Large intestine (tissue), 3 donors: Measurements from ENCODE around the gene SETBP1. TPM values are rescaled to one million over a fixed set of nuclear protein-coding genes. Genes with fewer than 3 reads are reported as not detected.

Experiments used
- DNase-seq, 2 donors: peaks; one replicate each; pipeline versions ENCODE4 v3.0.0 to v3.0.0-alpha.2; 2013
- H3K27ac ChIP-seq: one replicate; pipeline ENCODE4 v1.5.1; 2013; ENCODE audit warnings: low read length
- H3K27me3 ChIP-seq: 2 replicates; pipeline ENCODE4 v1.6.1; 2013; ENCODE audit warnings: low read length; ENCODE audit not compliant: control insufficient read depth, insufficient read depth
- H3K36me3 ChIP-seq: 2 replicates; pipeline ENCODE4 v1.6.1; 2013; ENCODE audit warnings: low read length; ENCODE audit not compliant: control insufficient read depth, insufficient read depth
- H3K4me1 ChIP-seq: one replicate; pipeline ENCODE4 v1.6.1; 2013; ENCODE audit warnings: low read length; ENCODE audit not compliant: control insufficient read depth, insufficient read depth
- H3K4me3 ChIP-seq: one replicate; pipeline ENCODE4 v1.5.1; 2013; ENCODE audit warnings: low read length
- H3K9me3 ChIP-seq: one replicate; pipeline ENCODE4 v1.6.1; 2013; ENCODE audit warnings: mild to moderate bottlenecking, low read depth, low read length, moderate library complexity; ENCODE audit not compliant: control insufficient read depth
- WGBS: methylation state at CpG from one replicate; pipeline ENCODE4 v1.1.5; 2013; ENCODE audit warnings: low lambda C conversion rate; ENCODE audit not compliant: insufficient coverage; 5-methylcytosine and 5-hydroxymethylcytosine counted together
- polyA plus RNA-seq: library from polyadenylated mRNA; unstranded; fragments of 120-200 nt; gene quantifications from one replicate; pipeline ENCODE4 v1.2.1, GENCODE V29; 2013

The SETBP1 gene
- polyA plus RNA-seq, 1 donor, result 6.7 TPM

DNA sequence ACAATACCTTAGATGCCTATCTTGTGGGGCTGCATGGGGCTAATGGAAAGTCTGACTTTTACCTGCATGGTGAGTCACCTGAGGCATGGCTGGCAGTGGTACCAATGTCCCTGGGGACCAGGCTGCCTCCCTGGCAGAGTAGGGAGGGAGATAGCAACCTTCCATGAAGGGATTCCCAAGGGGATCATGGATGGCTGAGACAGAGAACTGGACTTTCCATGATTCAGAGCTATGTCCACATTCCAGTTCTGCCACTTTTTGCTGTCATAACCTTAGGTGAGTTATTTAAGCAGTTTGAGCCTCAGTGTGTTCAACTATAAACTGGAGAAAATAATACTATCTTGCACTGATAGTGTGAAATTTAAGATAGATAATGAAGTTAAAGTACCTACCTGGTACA, 178.6 kb downstream of the SETBP1 start:
- H3K4me1 ChIP-seq, result no peaks in the 10 kb centered on the region
- H3K4me3 ChIP-seq, result no peak overlapping the region
- no peak overlapping the region for H3K27ac ChIP-seq
- no peak for DNase-seq
- no peaks in the 10 kb centered on the region for H3K36me3 ChIP-seq
- no peaks in the 10 kb centered on the region for H3K27me3 ChIP-seq
- no peaks in the 10 kb centered on the region for H3K9me3 ChIP-seq

DNA sequence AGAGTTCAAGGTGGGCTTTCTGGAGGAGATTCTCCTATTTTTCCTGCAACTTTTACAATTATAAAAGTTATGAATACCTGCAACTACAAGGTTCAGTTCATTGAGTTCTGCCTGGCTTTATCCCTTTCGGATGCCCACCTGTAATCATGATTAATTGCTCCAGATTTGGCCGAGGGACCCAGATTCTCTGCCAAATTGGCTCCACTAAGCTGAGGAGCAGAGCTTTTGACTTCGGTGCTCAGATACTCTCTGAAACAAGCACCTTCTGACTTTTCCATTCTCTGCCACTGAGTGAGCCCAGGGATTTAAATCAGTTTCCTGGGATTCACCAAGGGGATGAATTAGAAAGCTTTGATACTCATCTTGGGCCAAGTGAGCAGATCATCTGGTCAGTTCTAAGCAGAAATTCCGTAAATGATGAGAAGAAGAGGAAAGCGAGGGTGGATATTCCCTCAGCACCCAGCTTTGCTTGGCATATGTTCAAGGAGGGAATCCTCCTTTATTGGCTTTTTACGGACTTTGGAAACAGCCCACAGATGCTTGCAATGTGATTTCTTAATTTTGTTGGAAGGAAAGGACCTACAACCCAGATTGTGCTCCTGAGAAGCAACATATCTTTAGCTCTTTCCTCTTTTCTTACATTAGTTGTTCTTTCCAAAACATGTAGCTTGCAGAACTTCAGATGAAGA, 179.2 kb downstream of the SETBP1 start:
- WGBS, result 60% methylated on average over 1 of the region's 6 CpGs
- Histone ChIP-seq H3K4me3 (no peak overlapping the region), H3K27ac (no peak overlapping the region), H3K9me3 (no peaks in the 10 kb centered on the region), H3K4me1 (no peaks in the 10 kb centered on the region), H3K36me3 (no peaks in the 10 kb centered on the region), H3K27me3 (no peaks in the 10 kb centered on the region)
- no peak for DNase-seq

DNA sequence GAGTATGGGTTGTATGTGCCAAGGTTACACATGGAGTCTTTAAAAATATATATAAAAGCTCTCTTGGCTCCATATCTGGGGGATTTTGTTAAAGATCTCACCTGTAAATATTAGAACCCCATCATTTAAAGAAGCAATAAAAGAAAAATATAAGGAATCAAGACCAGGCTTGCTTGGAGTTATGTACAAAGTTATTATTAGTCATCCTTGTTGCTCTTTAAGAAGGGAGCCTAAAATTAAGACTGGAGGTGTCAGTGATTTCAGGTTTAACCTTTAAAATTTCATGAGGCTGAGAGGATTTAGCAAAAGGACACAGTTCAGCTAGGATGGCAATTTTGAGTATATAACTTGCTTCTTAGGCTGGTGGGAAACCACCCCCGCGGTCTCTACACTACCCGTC, 181.4 kb downstream of the SETBP1 start:
- Histone ChIP-seq H3K4me3 (no peak overlapping the region), H3K27ac (no peak overlapping the region), H3K4me1 (no peaks in the 10 kb centered on the region), H3K27me3 (no peaks in the 10 kb centered on the region), H3K36me3 (no peaks in the 10 kb centered on the region), H3K9me3 (no peaks in the 10 kb centered on the region)
- no peak for DNase-seq
- no CpG with 5 or more reads among the region's 3 CpGs for WGBS

DNA sequence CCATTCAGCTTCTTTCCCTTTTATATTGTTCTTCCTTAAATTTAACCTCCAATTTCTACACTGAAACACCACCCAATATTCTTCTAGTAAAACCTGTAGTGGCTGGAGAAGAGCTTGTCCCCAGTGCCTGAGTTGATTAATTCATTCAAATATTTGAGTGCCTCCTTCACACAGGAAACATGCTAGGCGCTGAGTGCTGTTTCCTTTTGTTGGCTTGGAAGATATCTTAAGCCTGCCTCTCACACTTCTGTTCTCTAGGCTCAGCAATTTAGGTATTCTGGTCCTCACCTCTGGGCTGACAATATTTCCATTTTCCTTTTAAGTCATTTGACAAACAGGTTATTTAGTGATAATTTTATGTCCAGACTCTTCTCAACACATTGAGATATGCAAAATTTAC, 185.4 kb downstream of the SETBP1 start:
- no peak overlapping the region for H3K4me3 ChIP-seq
- H3K27ac ChIP-seq, result no peak overlapping the region
- no peaks in the 10 kb centered on the region for H3K4me1 ChIP-seq
- no peak for DNase-seq
- no peaks in the 10 kb centered on the region for H3K27me3 ChIP-seq
- H3K9me3 ChIP-seq, result no peaks in the 10 kb centered on the region
- peaks cover 4% of the 10 kb centered on the region for H3K36me3 ChIP-seq
- WGBS, result 86% methylated on average over 1 of the region's 1 CpG

DNA sequence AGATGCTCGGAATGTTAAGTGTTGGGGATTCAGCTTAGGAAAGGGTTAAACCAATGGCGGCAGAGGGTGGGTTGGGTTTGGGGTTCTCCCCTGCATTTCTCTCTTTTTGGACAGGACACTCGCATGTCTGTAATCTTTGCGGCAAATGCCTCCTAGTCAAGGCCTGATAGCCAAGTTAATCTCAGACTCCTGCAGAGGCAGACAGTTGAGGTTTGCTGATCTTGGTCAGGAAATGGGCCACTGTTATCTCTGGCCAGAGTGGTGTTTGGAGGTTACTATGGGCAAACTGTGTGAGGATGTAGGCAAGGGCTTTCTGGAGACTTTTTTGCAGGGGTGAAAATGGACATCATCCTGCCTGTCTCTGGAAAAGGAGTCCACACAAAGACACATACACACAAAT, 188.8 kb downstream of the SETBP1 start:
- H3K4me3 ChIP-seq, result no peak overlapping the region
- no peak for DNase-seq
- no peaks in the 10 kb centered on the region for H3K27me3 ChIP-seq
- no peaks in the 10 kb centered on the region for H3K4me1 ChIP-seq
- no peak overlapping the region for H3K27ac ChIP-seq
- peaks cover 4% of the 10 kb centered on the region for H3K36me3 ChIP-seq
- no CpG with 5 or more reads among the region's 4 CpGs for WGBS
- H3K9me3 ChIP-seq, result no peaks in the 10 kb centered on the region

DNA sequence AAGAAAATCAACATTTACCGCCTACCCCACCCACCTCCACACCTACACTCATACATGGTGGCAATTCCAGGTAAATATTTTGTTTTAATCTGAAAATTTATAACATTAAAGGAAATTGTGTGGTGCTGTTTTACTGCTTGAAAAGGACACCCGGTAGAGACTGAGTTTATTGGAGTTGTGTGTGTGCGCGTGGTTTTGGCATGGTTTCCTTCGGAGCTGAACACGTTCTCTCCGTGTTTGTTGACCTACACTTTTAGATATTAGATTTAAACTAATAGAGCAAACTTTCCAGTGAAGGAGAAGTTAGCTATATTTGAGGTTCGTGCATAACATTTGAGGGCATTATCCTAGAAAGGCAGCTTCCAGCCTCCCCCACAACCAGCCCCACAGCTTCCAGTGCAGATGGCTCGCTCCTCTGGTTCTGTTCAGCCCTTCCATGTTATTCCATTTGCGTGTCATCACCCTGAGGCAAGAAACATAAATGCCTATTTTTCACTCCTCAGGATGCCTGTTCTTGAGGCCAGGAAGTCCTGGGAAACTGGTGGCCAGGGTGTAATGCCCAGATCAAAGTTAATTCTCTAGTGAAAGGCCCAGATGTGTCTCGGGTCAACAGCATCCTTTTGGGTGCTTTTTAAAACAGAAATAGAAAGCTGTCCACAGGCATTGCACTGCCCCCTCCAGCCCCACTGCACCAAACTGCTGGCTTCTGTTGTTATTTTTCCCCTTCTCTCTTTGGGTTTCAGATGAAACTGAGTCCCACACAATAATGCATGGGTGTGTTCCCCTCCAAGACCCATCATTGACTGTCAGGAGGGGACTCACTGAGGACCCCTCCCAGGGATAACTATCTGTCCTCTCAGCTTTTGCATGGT, 190.2 kb downstream of the SETBP1 start:
- H3K4me3 ChIP-seq, result no peak overlapping the region
- H3K27me3 ChIP-seq, result no peaks in the 10 kb centered on the region
- peaks cover 4% of the 10 kb centered on the region for H3K36me3 ChIP-seq
- DNase-seq, result no peak
- H3K9me3 ChIP-seq, result no peaks in the 10 kb centered on the region
- H3K27ac ChIP-seq, result no peak overlapping the region
- WGBS, result 100% methylated on average over 1 of the region's 11 CpGs
- H3K4me1 ChIP-seq, result no peaks in the 10 kb centered on the region

DNA sequence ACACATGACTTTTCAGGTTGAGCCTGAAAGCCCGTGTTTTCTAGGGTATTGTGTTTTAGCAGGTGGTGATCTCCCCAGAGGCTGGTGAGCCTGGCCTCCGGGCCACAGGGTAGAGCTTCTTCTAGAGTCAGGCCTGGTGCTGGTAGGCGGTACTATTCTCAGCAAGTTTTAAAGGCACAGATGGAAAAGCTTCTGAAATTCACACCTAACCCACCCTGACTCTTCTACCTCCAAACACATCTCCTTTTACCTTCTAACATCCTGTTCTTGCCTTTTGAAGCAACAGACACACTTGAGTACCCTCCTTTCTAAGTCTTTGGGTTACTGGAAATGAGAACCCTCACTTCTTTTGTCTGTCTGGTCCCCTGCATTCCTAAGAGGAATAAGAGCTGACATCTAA, 191.1 kb downstream of the SETBP1 start:
- DNase-seq, result no peak
- WGBS, result no CpG with 5 or more reads among the region's 3 CpGs
- H3K9me3 ChIP-seq, result no peaks in the 10 kb centered on the region
- H3K4me1 ChIP-seq, result no peaks in the 10 kb centered on the region
- H3K4me3 ChIP-seq, result no peak overlapping the region
- peaks cover 4% of the 10 kb centered on the region for H3K36me3 ChIP-seq
- no peaks in the 10 kb centered on the region for H3K27me3 ChIP-seq
- no peak overlapping the region for H3K27ac ChIP-seq

DNA sequence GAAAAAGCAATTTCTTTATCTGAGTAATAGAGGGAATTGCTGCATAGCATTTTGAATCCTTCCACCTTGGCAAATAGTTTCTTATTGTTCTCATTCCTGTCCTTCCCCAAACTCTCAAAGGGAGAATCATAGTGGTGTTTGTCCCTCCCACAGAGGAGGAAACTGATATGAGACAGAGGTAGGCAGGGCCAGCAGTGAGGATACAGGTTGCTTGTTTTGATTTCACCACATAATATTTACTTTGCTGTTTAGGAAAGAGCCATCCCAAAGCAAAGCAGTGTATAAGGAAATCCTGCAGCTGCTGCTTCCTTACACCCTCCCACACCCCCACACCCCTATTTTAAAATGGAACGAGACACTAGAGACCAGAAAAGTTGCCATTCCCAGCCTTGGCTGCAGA, 195.3 kb downstream of the SETBP1 start:
- Histone ChIP-seq H3K9me3 (peaks cover 5% of the 10 kb centered on the region), H3K4me3 (no peak overlapping the region), H3K36me3 (no peaks in the 10 kb centered on the region), H3K4me1 (no peaks in the 10 kb centered on the region), H3K27me3 (no peaks in the 10 kb centered on the region), H3K27ac (no peak overlapping the region)
- no CpG with 5 or more reads among the region's 1 CpG for WGBS
- no peak for DNase-seq

DNA sequence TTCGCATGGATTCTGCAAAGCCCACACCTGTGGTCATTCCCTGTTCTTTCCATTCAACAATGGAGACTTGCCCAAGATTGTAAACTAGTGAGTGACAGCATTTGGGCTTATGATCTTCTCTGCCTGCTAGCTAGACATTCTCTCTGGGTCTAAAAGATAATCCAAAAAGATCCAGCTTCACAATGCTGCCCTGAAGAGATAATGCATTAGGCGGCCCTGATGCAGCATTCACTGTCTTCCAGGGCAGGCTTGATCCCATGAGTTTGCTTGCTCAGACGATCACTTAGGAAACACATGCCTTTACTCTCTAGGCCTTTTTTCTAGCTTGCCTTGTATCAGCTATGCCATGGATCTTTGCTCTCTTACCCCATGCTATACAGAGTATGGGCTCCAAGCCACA, 196.1 kb downstream of the SETBP1 start:
- Histone ChIP-seq H3K36me3 (no peaks in the 10 kb centered on the region), H3K27ac (no peak overlapping the region), H3K9me3 (peaks cover 5% of the 10 kb centered on the region), H3K4me1 (no peaks in the 10 kb centered on the region), H3K4me3 (no peak overlapping the region), H3K27me3 (no peaks in the 10 kb centered on the region)
- no CpG with 5 or more reads among the region's 3 CpGs for WGBS
- no peak for DNase-seq

DNA sequence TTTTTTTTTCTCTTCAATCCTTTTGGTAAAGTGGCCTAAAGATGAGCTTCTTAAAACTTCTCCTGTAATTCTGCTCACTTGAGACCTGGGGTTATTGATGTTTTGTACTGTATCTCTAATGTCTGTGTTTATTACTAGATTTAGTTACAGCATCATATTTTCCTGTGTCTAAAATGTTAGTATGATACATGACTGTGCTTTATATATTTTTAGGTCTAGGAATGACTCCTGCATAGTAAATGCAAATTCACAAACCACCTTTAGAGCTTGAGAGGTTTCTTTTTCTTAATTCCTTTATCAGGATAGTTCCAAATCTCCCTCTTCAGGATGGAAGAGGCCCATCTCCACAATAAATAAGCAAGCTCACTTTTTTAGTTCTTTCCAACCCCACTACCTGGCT, 197.6 kb downstream of the SETBP1 start:
- Histone ChIP-seq H3K27me3 (no peaks in the 10 kb centered on the region), H3K4me1 (no peaks in the 10 kb centered on the region), H3K4me3 (no peak overlapping the region), H3K9me3 (peaks cover 5% of the 10 kb centered on the region), H3K27ac (no peak overlapping the region), H3K36me3 (no peaks in the 10 kb centered on the region)
- DNase-seq, result no peak

DNA sequence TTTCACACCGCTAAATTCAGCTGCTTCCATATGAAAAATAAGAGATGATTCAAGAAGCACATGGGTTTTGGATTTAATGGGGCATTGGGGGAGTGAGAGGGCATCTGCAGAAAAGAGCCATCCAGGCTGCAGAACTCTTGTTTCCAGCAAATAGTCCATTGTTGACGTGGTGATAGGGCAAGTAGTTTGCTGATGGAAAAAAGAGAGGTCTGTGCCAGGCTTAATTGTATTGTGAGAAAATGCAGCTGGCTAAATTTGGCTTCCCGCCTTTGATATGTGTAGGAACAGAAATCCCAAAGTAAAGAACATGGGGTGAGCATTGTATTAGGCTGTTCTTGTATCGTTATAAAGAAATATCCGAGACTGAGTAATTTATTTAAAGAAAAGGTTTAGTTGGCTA, 199.5 kb downstream of the SETBP1 start:
- Histone ChIP-seq H3K9me3 (peaks cover 5% of the 10 kb centered on the region), H3K36me3 (no peaks in the 10 kb centered on the region), H3K4me1 (no peaks in the 10 kb centered on the region), H3K27me3 (no peaks in the 10 kb centered on the region), H3K4me3 (no peak overlapping the region), H3K27ac (no peak overlapping the region)
- WGBS, result 100% methylated on average over 2 of the region's 5 CpGs
- no peak for DNase-seq
